Prostate gland (tissue), 2 donors: ENCODE data around the gene CRTC3. TPM values are rescaled to one million over a fixed set of nuclear protein-coding genes. Genes with fewer than 3 reads are reported as not detected.

Experiments
- DNase-seq: peaks from one replicate; pipeline ENCODE4 v3.0.0-alpha.2; 2019; ENCODE audit warnings: low spot score
- H3K27ac ChIP-seq, 2 donors: fragments of 200-600 bp; sonication (generic); 2 replicates each; pipeline ENCODE4 v1.5.1; 2017 to 2019
- H3K27me3 ChIP-seq: fragments of 200-600 bp; sonication (generic); replicated peaks from 2 replicates; pipeline ENCODE4 v1.5.1; 2019; ENCODE audit not compliant: insufficient read depth
- H3K36me3 ChIP-seq, 2 donors: fragments of 200-600 bp; sonication (generic); 1 replicate in 1 of 2; 2 replicates in 1 of 2; pipeline versions ENCODE4 v1.5.1 to v1.8.1; 2017 to 2019
- H3K4me1 ChIP-seq: fragments of 200-600 bp; sonication (generic); replicated peaks from 2 replicates; pipeline ENCODE4 v1.5.1; 2019
- H3K4me3 ChIP-seq, 2 donors: fragments of 200-600 bp; sonication (generic); 2 replicates each; pipeline ENCODE4 v1.5.1; 2017 to 2019
- H3K9me3 ChIP-seq: fragments of 200-600 bp; sonication (generic); 2 replicates; pipeline ENCODE4 v1.5.1; 2017
- POLR2A ChIP-seq: fragments of 450-650 bp; IDR thresholded peaks from one replicate; pipeline ENCODE4 v1.6.1; 2016; ENCODE audit warnings: antibody characterized with exemption, mild to moderate bottlenecking
- POLR2AphosphoS5 ChIP-seq: sonication (generic); formaldehyde crosslinking; IDR thresholded peaks from one replicate; pipeline ENCODE4 v1.6.1; 2017; ENCODE audit warnings: antibody characterized with exemption
- WGBS: methylation state at CpG from one replicate; pipeline ENCODE4 v1.1.5; 2018; 5-methylcytosine and 5-hydroxymethylcytosine counted together
- intact Hi-C: fragments of 100-400 bp; cut with DNase I; formaldehyde crosslinking; loops from one replicate; pipeline ENCODE4 v1.14.2; 2022
- total RNA-seq, 2 donors: library from RNA; depleted of rRNA; stranded (reverse); fragments of >200 nt; gene quantifications; one replicate each; pipeline ENCODE4 v1.1.0, GENCODE V29; 2016
- TF ChIP-seq, protein P1 (sequence below), 4 experiments: fragments of 200-600 bp in 2 of 4; fragments of 450-650 bp in 2 of 4; sonication (generic) in 2 of 4; IDR thresholded peaks; 1 replicate in 3 of 4; 2 replicates in 1 of 4; pipeline ENCODE4 v1.5.1; 2016 to 2019; ENCODE audit warnings: antibody characterized with exemption in 4 of 4, mild to moderate bottlenecking in 2 of 4, moderate library complexity in 2 of 4

The CRTC3 gene
- total RNA-seq, 2 donors from 2014 or later = 26.6 to 87.8 TPM

DNA sequence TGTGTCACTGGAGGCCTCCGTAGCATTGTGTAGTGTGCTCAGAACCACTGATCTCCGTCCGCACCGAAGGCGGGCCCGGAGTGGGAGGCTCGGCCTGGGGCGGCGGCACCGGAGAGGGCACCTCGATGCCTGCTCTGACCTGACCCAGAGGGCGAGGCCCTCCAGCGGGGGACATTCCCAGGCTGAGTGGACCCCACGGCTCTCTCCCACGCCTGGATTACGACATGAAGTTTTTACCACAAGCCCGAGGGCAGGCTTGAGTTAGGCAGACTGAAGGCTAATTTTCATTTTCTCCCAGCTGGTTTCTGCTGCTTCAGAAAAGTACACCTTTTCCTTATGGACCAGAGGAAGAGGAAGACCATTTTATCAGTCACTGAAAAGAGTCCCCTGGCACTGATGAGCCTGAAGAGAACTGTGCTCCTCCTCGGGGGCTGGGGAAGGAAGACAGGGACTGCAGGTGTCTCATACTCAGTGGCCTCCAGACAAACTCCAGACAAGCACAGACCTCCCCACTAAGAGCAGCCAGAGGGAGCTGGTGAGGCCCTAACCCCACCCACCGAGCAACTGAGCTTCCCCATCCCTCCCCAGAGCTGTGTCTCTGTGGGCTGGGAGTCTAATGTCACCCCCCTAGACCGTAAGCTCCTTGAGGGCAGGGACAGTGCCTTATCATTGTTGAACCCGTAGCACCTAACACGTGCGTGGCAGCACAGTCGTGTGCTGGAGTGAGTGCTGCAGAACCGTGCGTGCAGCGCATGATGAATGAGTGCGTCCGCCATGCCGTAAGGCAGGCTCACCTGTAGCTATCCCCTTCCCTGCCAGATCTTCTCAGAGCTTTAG, 113.0 kb downstream of the CRTC3 start:
- Histone ChIP-seq H3K9me3 (no peaks in the 10 kb centered on the region), H3K27ac (no peak overlapping the region), H3K27me3 (no peaks in the 10 kb centered on the region), H3K4me1 (no peaks in the 10 kb centered on the region), H3K4me3 (no peak overlapping the region), H3K36me3 (peaks cover 6 to 22% of the 10 kb centered on the region in 2 donors)
- WGBS = 89% methylated on average over 30 of the region's 30 CpGs
- TF ChIP-seq POLR2A (no peak), POLR2AphosphoS5 (no peak)
- TF ChIP-seq, protein P1, sequence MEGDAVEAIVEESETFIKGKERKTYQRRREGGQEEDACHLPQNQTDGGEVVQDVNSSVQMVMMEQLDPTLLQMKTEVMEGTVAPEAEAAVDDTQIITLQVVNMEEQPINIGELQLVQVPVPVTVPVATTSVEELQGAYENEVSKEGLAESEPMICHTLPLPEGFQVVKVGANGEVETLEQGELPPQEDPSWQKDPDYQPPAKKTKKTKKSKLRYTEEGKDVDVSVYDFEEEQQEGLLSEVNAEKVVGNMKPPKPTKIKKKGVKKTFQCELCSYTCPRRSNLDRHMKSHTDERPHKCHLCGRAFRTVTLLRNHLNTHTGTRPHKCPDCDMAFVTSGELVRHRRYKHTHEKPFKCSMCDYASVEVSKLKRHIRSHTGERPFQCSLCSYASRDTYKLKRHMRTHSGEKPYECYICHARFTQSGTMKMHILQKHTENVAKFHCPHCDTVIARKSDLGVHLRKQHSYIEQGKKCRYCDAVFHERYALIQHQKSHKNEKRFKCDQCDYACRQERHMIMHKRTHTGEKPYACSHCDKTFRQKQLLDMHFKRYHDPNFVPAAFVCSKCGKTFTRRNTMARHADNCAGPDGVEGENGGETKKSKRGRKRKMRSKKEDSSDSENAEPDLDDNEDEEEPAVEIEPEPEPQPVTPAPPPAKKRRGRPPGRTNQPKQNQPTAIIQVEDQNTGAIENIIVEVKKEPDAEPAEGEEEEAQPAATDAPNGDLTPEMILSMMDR (IDR thresholded peaks at IDR 0.05) = no peak
- intact Hi-C loops = no loop called here
- no peak for DNase-seq

GRCh38 chr15:90643301-90643632, 113.5 kb downstream of the CRTC3 start:
- no peak for DNase-seq
- Histone ChIP-seq H3K36me3 (peaks cover 6 to 22% of the 10 kb centered on the region in 2 donors), H3K4me1 (no peaks in the 10 kb centered on the region), H3K27me3 (no peaks in the 10 kb centered on the region), H3K9me3 (no peaks in the 10 kb centered on the region), H3K4me3 (no peak overlapping the region), H3K27ac (no peak overlapping the region)
- intact Hi-C loops = no loop called here
- TF ChIP-seq, protein P1 (IDR thresholded peaks at IDR 0.05) = no peak
- no peak for TF ChIP-seq POLR2A
- WGBS = 91% methylated on average over 7 of the region's 7 CpGs

- TF ChIP-seq, protein P1 (IDR thresholded peaks at IDR 0.05) = no peak
- no peak for TF ChIP-seq POLR2AphosphoS5
- no peak for TF ChIP-seq POLR2A
- Histone ChIP-seq H3K27ac (no peak overlapping the region), H3K4me1 (no peaks in the 10 kb centered on the region), H3K9me3 (no peaks in the 10 kb centered on the region), H3K36me3 (peaks cover 6 to 22% of the 10 kb centered on the region in 2 donors), H3K27me3 (no peaks in the 10 kb centered on the region), H3K4me3 (no peak overlapping the region)
- intact Hi-C loops = no loop called here
- WGBS = 83% methylated on average over 8 of the region's 8 CpGs
- DNase-seq = no peak
Observed at GRCh38 chr15:90644526-90644925, 114.8 kb downstream of the CRTC3 start.

DNA sequence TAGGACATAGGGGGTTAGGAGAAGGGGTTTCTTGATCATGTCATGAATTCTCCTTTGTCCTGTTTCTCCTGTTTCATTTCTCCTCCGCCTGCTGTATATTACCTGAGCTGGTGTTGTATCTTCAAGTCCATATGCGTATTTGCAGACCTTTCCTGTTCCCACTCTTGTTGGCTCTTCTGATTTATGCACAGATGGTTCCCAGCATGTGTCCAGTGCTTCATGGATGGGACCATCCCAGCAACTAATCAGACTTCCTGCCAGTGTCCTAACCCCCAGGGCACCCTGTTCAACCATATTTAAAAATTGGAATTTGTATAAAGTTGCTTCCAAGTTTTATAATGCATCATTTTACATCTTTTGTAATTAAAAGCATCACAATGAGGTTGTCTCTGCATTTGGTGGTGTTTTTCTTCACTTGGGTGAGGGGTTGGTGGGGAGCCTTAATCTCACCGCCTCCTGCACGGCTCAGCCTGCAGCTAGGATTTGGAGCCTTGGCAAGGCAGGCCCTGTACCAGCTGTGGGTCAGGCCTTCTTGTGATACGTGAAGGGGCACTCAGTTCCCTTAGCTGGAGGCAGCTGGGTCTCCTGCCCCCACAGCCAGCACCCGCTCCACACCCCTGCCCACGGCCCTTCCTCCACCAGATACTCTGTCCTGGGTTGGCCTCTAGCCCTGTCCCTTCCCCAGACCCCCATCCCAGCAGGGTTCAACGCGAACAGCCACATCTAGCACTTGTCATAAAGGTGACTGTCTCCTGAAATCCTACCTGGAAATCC, 115.4 kb downstream of the CRTC3 start:
- intact Hi-C loops = loop anchor here (5.0 kb wide), 1 partner anchor 47 kb away; no protein-coding TSS in a partner anchor
- Histone ChIP-seq H3K27me3 (no peaks in the 10 kb centered on the region), H3K4me1 (no peaks in the 10 kb centered on the region), H3K27ac (no peak overlapping the region), H3K4me3 (no peak overlapping the region), H3K9me3 (no peaks in the 10 kb centered on the region), H3K36me3 (peaks cover 6 to 22% of the 10 kb centered on the region in 2 donors)
- DNase-seq = no peak
- TF ChIP-seq POLR2AphosphoS5 (no peak), POLR2A (no peak)
- TF ChIP-seq, protein P1 (IDR thresholded peaks at IDR 0.05) = no peak
- WGBS = 81% methylated on average over 9 of the region's 9 CpGs
